ENCODE results near the gene RFTN1. TPM values are rescaled to one million over a fixed set of nuclear protein-coding genes. Genes with fewer than 3 reads are reported as not detected.

The RFTN1 gene
- total and polyA plus RNA-seq, 2 of the 8 experiments (the other 6 are each of a cell fraction or from before 2014, with no cell fraction given): 4.6 to 6.7 TPM

- Histone ChIP-seq H2BK120ac (replicated peaks; ENCODE audit: low read depth, low read length) (no peak overlapping the region), H3K18ac (ENCODE audit: extremely low read depth, low read length) (no peak overlapping the region), H2BK15ac (ENCODE audit: low read length) (no peak overlapping the region), H3K9ac (replicated peaks in 1 of 4; ENCODE audit: extremely low read depth in 1 of 4, low read depth in 3 of 4, low read length in 3 of 4) (no peak overlapping the region), H3K4me3 (ENCODE audit: extremely low read depth in 1 of 4, insufficient read depth in 2 of 4, low read depth in 3 of 4, low read length in 4 of 4) (no peak overlapping the region), H3K27me3 (replicated peaks in 1 of 4; ENCODE audit: control insufficient read depth in 3 of 4, extremely low read depth in 1 of 4, insufficient read depth in 3 of 4, low read length in 3 of 4) (no peaks in the 10 kb centered on the region), H2BK20ac (ENCODE audit: low read length) (no peak overlapping the region), H2AFZ (ENCODE audit: low read length) (no peak overlapping the region), H4K5ac (ENCODE audit: insufficient read length, low read depth, low read length) (no peak overlapping the region), H3K23ac (ENCODE audit: insufficient read length) (no peak overlapping the region), H3K36me3 (ENCODE audit: control insufficient read depth in 2 of 4, insufficient read depth in 4 of 4, low read length in 3 of 4) (no peaks in the 10 kb centered on the region; a peak in 1 of 8 replicates), H3K4me2 (ENCODE audit: insufficient read depth in 1 of 2, low read depth in 2 of 2, low read length in 2 of 2) (no peak overlapping the region), H4K91ac (replicated peaks; ENCODE audit: insufficient read length, low read length) (no peak overlapping the region), H3K79me1 (ENCODE audit: low read depth, low read length) (no peaks in the 10 kb centered on the region), H3K79me2 (ENCODE audit: control insufficient read depth in 1 of 2, insufficient read depth in 2 of 2, low read length in 2 of 2) (no peaks in the 10 kb centered on the region), H3K4ac (replicated peaks; ENCODE audit: insufficient read length, low read depth, low read length) (no peak overlapping the region), H3K4me1 (replicated peaks in 1 of 4; ENCODE audit: control insufficient read depth in 3 of 4, insufficient read depth in 4 of 4, low read length in 3 of 4) (no peaks in the 10 kb centered on the region; a peak in 1 of 7 replicates), H4K20me1 (replicated peaks in 1 of 2; ENCODE audit: control insufficient read depth in 1 of 2, insufficient read depth in 2 of 2, low read length in 2 of 2) (no peaks in the 10 kb centered on the region), H2BK5ac (ENCODE audit: low read depth, low read length) (no peak overlapping the region), H2AK5ac (ENCODE audit: low read depth, low read length) (no peak overlapping the region), H4K8ac (ENCODE audit: extremely low read depth, insufficient read depth, low read length) (no peak overlapping the region), H3K14ac (ENCODE audit: insufficient read length) (no peak overlapping the region), H3K56ac (replicated peaks; ENCODE audit: insufficient read length, low read depth, low read length) (no peak overlapping the region), H3K23me2 (ENCODE audit: low read depth, low read length) (no peaks in the 10 kb centered on the region; the same call in 1 of the 2 replicates), H3K27ac (ENCODE audit: low read depth, low read length) (no peak overlapping the region), H2BK12ac (ENCODE audit: low read depth, low read length) (no peak overlapping the region), H3K9me3 (ENCODE audit: insufficient read depth in 2 of 2, low read depth in 1 of 2, low read length in 1 of 2) (no peaks in the 10 kb centered on the region)
- FAIRE-seq (no peak), DNase-seq (ENCODE audit: low read depth in 1 of 2, low spot score in 2 of 2) (no peak)
- ChIA-PET POLR2A (ENCODE audit: partially characterized antibody) (interaction anchor here (1.5 kb wide), 1 partner anchor 192 kb away, joined by 8 read pairs; no protein-coding TSS in a partner anchor), CTCF (ENCODE audit: partially characterized antibody) (interaction anchor here (0.9 to 1.6 kb wide), 5 partner anchors 9 to 192 kb away, joined by 3 to 9 read pairs (median 6); no protein-coding TSS in a partner anchor)
- 85% methylated on average over 3 of the region's 3 CpGs; no CpG with 5 or more reads in 1 of the 2 experiments for WGBS, 2 experiments (ENCODE audit: extremely low coverage in 1 of 2, insufficient coverage in 1 of 2, insufficient read length in 1 of 2, insufficient replicate concordance in 2 of 2, low coverage in 1 of 2, low lambda C conversion rate in 2 of 2, missing lambda C conversion rate in 1 of 2)
- no peak for TF ChIP-seq RNF2 (IDR thresholded peaks at IDR 0.05; ENCODE audit: borderline replicate concordance, low read depth, low read length, missing control alignments, poor library complexity, severe bottlenecking)
- TF ChIP-seq YY1 (IDR thresholded peaks at IDR 0.05; ENCODE audit: low read depth, low read length): no peak
- TF ChIP-seq EZH2 (IDR thresholded peaks at IDR 0.05; ENCODE audit: low read depth, low read length, severe bottlenecking): no peak
- no peak for TF ChIP-seq NRF1 (IDR thresholded peaks at IDR 0.05; ENCODE audit: low read depth, low read length)
- no peak for TF ChIP-seq SIN3A (conservative IDR thresholded peaks at IDR 0.05 in 1 of 2, IDR thresholded peaks at IDR 0.05 in 1 of 2; ENCODE audit: low read depth in 1 of 2, low read length in 2 of 2)
- no peak for TF ChIP-seq KDM5A (IDR thresholded peaks at IDR 0.05; ENCODE audit: low read length)
- TF ChIP-seq POLR2AphosphoS5 (IDR thresholded peaks at IDR 0.05; ENCODE audit: low read depth, low read length): no peak
- no peak for TF ChIP-seq CTBP2 (IDR thresholded peaks at IDR 0.05; ENCODE audit: borderline replicate concordance, insufficient read depth, insufficient read length, low read length)
- no peak for TF ChIP-seq MAFK (IDR thresholded peaks at IDR 0.05; ENCODE audit: low read depth, low read length)
- TF ChIP-seq PHF8 (conservative IDR thresholded peaks at IDR 0.05; ENCODE audit: low read depth, low read length): no peak
- TF ChIP-seq HDAC6 (IDR thresholded peaks at IDR 0.05; ENCODE audit: low read depth, low read length): no peak
Observed at GRCh38 chr3:16358336-16358735, 155.2 kb downstream of the RFTN1 start.

All from H1 (cell line).